GM18907 (cell line): ENCODE data around the gene NRXN3.

Experiments
- ATAC-seq: cut with Tn5 transposase; IDR thresholded peaks from one replicate; pipeline ENCODE4 v1.9.1; 2021; ENCODE audit warnings: mild to moderate bottlenecking, moderate library complexity; ENCODE audit not compliant: unreplicated experiment

NRXN3 gene

GRCh38 chr14:79585845-79586244, 1415.7 kb downstream of the NRXN3 start:
- ATAC-seq: no peak

- ATAC-seq: no peak
Observed at GRCh38 chr14:79586416-79586815, 1416.2 kb downstream of the NRXN3 start.

DNA sequence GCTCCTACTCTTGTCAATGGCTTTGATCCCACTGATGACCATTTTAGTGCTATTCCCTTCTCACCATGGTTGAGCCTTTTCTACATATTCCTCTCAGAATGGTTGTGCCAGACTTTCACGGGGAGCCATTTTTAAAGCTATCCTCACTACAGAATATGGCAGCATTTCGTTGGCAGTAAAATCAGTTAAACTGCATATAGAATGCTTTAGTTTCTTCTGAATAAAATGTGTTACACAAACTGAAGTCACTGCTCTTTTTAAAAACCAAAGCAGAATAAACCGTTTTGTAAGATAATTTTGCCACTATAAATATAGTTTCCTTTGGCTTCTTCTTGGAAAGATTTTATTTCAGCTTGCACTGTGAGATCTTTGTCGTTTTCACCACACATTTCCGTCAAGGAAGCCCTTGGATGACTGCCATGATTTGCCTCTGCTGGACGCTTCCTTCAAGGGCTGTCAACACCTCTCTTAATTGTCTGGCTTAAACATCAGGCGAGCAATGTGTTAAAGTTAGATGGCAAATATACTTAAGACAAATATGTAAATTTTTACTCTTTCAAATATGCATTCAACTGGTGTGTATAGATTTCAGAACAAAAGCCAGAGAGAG, 1416.9 kb downstream of the NRXN3 start:
- no peak for ATAC-seq

DNA sequence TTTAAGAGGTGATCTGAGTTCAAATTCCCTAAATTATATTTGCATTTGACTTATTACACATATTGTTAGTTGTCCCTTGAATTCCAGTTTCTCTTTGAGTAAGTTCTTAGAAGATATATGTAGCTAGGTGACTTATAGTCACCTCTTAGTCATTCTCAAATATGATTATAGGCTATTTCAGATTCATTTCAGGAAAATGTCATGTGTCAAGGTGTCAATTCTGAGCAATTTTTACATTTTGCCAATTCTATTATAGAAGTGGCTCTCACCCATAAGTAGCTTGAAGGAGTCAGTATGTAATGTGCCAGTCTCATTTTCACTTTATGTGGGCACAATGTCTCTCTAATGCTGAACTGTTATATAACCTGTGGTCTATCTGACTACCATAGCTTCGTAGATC, 1417.7 kb downstream of the NRXN3 start:
- no peak for ATAC-seq

GRCh38 chr14:79588398-79588797, 1418.2 kb downstream of the NRXN3 start:
- ATAC-seq: no peak

DNA sequence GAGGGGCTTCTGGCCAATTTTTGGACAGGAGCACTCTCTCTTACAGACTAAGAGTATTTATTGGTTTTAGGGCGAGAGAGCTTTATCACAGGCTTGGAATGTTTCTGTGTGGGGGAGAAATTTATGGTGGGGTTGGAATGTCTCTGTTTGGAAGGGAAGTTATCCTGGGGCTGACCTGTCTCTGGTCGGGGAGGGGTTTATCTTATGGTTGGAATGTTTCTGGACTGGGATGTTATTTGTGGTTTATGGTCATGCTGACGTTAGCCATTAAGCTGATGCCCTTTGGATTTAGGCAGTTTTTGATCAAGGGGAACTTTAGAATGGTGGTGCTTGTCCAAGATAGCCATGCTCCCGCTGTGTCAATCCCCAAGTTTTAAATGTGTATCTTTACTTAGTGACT, 1426.4 kb downstream of the NRXN3 start:
- ATAC-seq: no peak

DNA sequence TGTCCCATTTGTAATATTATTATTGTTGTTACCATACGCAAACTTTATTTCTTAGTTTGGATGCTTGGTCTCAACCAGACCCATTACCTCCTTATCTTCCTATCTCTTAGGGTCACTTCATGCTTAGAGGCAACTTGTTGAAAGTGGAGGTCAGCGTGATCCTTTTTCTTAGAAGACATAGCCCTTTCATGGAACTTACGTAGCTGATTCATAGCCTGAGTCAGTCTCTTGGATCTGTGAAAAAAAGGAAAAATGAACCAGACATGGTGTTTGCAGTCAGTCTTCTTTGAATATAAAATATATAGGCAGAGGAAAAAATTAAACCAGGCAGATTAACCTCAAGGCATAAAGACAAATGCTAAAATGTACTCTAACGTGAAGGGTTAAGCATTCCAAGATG, 1427.4 kb downstream of the NRXN3 start:
- ATAC-seq: no peak

DNA sequence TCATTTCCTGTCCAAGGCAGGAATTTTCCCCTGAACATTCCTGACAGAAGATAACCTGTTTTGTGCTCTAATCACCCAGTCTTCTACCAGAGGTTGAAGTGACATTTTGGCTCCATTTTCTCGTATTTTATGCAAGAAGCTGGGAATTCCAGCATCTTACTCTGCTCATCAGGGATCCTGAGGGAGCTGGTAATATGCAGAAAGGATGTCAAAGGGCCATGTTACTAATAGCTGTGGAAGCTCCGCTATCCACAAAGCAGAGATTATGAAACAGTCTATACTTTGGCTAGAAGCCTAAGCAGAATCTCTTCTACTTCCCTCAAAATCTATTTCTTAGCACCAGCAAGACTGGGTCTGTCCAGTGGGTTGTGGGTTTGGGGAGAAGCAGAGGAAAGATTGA, 1428.2 kb downstream of the NRXN3 start:
- no peak for ATAC-seq

DNA sequence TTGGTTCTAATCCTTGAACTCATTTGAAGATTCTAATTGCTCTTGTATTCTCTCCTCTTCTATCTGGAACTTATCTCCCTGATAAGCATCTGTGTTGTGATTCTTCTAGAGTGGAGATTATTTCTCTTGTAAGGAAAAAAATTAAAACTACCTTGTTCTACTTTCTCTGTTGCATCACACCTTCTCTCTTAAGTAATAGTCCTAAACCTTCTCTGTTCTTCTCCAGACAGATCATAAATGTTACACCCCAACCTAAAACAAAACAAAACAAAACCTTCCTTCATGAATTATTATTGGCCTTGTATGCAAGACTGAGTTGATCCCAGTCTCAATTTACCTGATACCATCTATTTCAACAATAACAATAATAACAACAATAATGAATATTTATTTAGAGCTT, 1429.1 kb downstream of the NRXN3 start:
- no peak for ATAC-seq

GRCh38 chr14:79600406-79600805, 1430.2 kb downstream of the NRXN3 start:
- no peak for ATAC-seq

DNA sequence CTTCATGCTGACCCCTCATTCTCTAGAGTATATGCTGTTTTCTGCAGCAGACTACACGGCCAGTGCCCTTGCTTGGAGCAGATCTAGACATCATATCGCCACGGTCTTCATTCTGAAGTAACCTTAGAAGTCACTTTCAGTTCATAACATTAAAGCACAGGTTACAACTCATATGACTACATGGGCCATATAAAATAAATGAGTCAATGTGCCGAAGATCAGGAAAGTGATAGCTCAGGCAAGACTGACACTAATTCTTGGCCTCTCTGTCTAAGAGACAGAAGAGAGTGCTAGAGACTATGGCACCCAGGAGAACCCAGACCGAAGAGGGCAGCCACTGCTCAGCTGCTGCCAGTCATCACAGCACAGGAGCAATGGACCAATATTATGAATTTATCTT, 1431.4 kb downstream of the NRXN3 start:
- ATAC-seq: no peak

DNA sequence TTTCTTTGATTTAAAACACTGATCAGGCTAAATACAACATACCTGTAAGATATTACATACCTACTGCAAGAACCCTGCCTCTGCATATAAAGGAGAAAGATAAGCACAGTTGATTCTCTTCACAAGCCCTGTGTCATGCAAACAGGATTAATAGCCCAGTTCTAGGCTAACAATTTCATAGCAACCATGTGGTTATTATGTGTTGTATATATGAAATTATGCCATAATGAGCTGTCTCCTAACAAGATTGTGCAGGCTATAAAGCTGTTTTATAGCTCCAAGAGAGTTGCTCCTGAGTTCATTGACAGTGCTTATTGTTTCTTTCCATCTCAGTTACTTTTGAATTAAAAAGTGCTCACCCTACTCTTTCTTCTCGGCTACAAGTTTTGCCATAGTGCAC, 1431.9 kb downstream of the NRXN3 start:
- no peak for ATAC-seq

DNA sequence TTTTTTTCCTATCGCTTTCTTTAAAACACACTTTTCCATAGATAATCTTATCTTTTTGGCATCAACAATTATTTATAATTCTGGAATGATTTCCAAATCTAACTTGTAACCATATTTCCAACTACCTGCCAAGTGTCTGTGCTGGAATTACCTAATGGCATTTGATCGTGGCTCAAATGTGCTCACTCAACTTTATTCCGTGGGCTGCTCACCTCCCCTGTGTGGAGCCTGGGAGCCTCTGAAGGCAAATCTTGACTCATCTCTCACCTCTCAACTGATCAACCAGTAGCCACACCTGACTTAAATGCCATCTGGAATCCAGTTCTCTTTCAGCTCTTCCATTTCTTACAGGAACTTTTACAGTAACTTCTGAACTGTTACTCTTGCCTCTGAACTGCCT, 1432.6 kb downstream of the NRXN3 start:
- no peak for ATAC-seq

DNA sequence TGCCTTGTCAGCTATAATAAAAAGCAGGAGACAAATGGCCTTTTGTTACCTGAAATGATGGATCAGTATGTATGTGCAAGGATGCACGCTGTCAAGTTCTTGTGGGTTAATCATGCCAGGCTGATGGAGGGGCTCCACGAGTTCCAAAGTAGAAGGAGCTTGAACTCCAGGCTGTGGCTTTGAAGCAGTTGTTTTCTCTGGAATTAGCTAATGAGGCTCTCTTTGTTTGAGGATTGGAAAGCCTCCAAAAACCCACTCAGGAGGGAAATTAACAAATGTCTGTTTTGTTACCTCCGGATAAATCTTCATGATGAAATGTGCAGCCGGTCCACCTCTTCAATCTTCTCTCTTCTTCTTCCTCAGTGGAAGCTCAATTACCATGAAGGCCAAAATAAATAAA, 1435.7 kb downstream of the NRXN3 start:
- no peak for ATAC-seq

DNA sequence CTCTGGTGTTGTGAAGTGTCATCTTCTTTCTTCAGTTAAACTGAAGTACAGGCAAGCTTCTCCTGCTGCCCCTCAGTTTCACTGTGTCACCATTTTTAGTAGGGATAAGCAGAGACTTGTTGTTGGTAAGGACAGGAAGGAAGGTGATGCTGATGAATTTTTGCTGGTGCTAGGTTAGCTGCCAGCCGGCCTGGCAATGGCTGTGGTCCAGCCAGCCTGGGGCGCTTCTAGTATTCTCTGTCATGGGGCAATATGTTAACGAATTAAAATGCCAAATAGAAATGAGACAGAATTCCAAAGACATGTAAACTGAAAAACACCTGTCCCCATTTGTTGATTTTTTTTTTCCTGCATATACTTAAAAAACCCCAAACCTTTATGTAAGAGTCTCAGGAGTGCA, 1438.3 kb downstream of the NRXN3 start:
- ATAC-seq: no peak

- no peak for ATAC-seq
Observed at GRCh38 chr14:79613625-79614024, 1443.5 kb downstream of the NRXN3 start.

- ATAC-seq: no peak
Observed at GRCh38 chr14:79614448-79614847, 1444.3 kb downstream of the NRXN3 start.

DNA sequence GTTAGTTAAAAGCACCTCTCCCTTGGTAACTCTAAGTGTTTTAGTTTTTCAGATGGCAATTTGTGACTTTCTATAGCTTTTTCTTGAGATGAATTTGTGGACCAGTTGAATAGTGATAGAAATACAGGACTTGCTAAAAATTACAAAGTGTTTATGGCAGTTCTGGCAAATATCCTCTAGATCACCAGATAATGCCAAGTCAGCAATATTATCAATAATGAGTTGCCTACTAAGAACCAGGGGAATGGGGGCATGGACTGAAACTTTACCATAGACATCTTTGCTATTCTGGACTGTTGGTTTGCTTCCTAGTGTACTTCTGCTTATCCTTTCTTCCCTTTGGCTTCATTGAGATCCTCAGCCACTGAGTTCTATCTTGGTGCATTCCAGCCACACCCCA, 1456.9 kb downstream of the NRXN3 start:
- ATAC-seq: no peak

DNA sequence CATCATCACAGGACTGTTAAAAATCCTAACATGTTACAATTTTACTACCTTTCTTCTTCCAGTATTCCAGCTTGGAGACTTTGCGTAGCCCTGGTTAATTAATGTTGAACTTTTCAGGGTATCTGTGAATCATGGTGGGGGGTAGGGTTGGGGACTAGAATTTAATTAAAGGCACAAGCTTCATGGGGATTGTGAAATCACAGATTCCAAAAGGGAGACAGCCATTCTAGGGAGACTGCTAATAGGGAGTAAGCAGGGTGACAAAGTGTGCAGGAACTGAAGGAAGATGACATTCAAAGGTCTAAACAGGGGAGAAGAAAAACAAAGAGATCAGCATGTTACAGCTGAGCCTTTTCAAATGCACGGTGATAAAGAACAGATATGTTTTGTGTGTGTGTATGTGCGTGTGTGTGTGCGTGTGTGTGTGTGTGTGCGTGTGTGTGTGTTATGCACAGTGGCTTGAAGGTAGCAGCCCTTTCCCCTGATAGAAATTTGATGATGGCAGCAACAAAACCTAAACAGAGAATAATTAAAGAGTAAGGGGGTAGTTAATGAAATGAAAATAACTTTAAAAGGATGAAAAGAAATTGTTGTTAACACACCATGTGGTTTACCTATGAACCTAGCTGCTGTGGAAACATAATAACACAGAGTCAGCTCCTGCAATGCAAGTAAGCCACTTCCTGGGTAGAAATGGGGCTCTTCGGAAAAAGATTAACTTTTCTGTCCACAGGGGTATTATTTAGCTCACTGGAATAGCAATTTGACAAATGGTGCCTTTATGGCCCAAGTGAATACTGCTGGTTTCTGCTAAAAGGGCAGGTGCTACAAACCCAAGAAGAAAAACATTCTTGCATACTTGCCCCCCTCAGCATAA, 1459.5 kb downstream of the NRXN3 start:
- no peak for ATAC-seq

GRCh38 chr14:79630288-79630960, 1460.3 kb downstream of the NRXN3 start:
- no peak for ATAC-seq

DNA sequence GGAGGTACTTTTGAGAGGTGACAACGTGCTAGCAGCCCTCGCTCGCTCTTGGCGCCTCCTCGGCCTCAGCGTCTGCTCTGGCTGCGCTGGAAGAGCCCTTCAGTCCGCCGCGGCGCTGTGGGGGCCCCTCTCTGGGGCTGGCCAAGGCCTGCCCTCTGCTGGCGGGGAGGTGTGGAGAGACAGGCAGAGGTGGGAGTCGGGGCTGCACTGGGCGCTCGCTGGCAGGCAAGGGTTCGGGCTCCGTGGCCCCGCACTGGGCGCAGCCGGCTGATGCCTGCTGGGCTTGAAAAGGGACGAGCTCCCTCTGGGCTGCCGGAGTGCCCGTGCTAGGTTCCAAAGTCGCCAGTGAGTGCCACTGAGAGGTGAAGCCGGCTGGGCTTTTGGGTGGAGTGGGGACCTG, 1461.1 kb downstream of the NRXN3 start:
- ATAC-seq: no peak

DNA sequence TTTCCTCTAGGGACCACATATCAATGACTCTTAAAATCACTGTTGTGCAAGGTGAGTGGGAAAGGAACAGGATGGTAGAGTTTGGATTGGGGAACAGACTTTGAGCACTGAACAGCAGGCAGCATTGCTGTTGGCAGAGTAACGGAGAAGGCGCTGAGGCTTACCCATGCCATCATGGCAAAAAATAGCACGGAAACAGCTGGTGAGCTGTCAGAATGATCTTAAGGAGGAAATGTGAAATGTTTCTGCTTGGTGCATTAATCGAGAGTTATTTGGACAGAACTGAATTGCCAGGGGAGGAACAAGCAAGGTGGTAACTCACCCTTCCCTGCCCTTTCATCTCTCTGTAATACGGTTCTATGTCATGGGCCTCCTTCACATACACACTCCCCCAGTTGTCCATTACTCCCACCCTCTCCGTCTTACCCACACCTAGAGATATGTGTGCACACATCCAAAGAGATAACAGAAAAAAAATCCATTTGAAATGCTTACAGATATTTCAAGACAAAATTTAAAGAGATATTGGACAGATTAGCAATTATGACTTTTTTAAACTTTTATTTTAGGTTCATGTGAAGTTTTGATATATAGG, 1468.6 kb downstream of the NRXN3 start:
- ATAC-seq: no peak
